GM19455 (cell line): ENCODE data around the gene POLR2J3.
"Not testable (repeated sequence)": the region's sequence is repeated elsewhere in the genome, so short reads cannot be mapped to it uniquely, and the experiment has no call there.

Experiments used
- ATAC-seq: cut with Tn5 transposase; IDR thresholded peaks from one replicate; pipeline ENCODE4 v1.9.1; 2021; ENCODE audit not compliant: unreplicated experiment

POLR2J3 gene

DNA sequence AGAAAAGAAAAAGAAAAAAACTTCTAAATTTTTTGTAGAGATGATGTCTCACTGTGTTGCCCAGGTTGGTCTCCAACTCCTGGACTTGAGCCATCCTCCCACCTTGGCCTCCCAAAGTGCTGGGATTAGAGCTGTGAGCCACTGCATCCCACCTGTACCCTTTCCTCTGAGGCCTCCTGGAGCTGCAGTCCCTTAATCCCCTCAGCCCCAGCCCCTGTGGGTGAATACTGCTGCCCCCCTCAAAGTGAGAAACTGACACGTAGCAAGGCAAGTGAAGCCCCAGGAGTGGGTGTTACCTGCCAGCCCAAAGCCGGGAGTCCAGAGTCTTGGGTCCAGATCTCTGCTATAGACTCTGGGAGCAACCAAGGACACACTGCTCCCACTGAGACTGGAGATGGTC lies 47.6 kb downstream of the POLR2J3 start:
- ATAC-seq = not testable (repeated sequence)

DNA sequence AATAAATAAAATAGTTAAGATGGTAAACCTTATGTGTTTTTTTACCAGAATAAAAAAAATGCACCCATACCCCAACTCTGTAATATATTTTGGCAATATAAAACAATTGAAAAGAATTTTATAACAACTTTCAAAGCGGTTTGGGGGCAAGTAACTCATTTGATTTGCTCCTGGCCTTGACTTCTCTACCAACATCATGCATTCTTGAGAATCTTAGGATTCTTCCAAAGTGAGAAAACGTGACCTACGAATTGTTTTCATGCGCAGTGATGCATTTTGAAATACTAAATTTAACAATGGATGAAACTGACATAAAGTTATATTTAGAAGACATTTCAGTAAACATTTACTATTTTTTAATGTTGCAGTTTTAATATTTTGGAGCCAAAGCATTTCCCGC lies 51.6 kb downstream of the POLR2J3 start:
- not testable (repeated sequence) for ATAC-seq

DNA sequence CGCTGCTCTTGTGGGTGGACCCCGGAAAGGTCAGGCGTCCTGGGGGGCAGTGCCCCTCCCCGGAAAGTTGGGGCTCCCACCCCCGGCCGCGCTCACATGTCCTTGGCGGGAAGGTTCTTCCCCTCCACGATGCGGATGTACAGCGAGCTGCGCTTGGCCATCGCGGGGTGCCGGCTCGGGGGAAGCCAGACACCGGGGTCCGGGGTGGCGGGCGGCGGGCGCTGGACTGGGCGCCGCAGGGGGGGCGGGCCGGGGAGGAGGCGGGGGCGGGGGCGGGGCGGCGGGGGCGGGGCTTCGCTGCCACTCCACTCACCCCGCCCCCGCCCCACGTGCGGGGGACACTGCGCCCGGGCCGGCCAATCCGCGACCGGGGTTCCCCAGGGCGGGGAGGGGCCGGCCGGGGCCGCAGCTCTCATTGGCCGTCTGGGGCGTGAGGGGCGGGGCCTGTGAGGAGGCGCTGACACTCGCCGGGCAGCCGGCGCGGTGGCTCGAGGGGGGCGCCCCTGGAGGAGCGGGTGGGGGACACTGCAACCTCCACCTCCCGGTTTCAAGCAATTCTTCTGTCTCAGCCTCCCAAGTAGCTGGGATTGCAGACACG lies 54.7 kb downstream of the POLR2J3 start, which contains the start of gene RASA4B:
RASA4B (minus strand) TSS at position 228 of the 598 bp plus-strand sequence; CDS start at position 161, 67 bp downstream.
- peak; percentile 62 for ATAC-seq
